ENCODE results near the gene CD320.

CD320 gene

GRCh38 chr19:8334458-8335342 is 26.5 kb upstream of the CD320 start:
- peak overlapping the region; percentile 8 for H3K4me3 ChIP-seq (ENCODE audit: low read depth, low read length)
- no CpG with 5 or more reads among the region's 117 CpGs for WGBS (ENCODE audit: extremely low coverage, insufficient coverage, insufficient read length)

GRCh38 chr19:8333767-8334457 is 25.8 kb upstream of the CD320 start:
- H3K14ac ChIP-seq (ENCODE audit: low read length), result no peak overlapping the region
- H3K4me3 ChIP-seq (ENCODE audit: low read depth, low read length), result no peak overlapping the region
- no peak overlapping the region for H2BK12ac ChIP-seq (ENCODE audit: low read length)
- no peak overlapping the region for H2BK5ac ChIP-seq (ENCODE audit: low read depth, low read length, poor library complexity)
- H3K79me1 ChIP-seq (ENCODE audit: low read length), result peaks cover 2% of the 10 kb centered on the region
- no peak overlapping the region for H3K9ac ChIP-seq (ENCODE audit: low read length)
- H3K27me3 ChIP-seq (ENCODE audit: insufficient read depth, low read length), result peaks cover 33% of the 10 kb centered on the region
- no peak overlapping the region for H2AK5ac ChIP-seq (ENCODE audit: low read length)
- no peak overlapping the region for H3K23ac ChIP-seq (ENCODE audit: low read length)
- H3K4me1 ChIP-seq (ENCODE audit: control insufficient read depth in 1 of 2, insufficient read depth in 2 of 2, low read length in 2 of 2), result peaks cover 10 to 12% of the 10 kb centered on the region in 2 experiments
- no peak overlapping the region for H3K4me2 ChIP-seq (ENCODE audit: low read length)
- H4K91ac ChIP-seq (ENCODE audit: low read depth, low read length), result no peak overlapping the region
- H3K79me2 ChIP-seq (ENCODE audit: control insufficient read depth, insufficient read depth, low read length, poor library complexity), result no peaks in the 10 kb centered on the region
- no peak overlapping the region for H3K4ac ChIP-seq (ENCODE audit: low read depth, low read length)
- no peak for DNase-seq
- no peak overlapping the region for H3K27ac ChIP-seq (ENCODE audit: low read depth, low read length)
- no peaks in the 10 kb centered on the region for H3K36me3 ChIP-seq (ENCODE audit: control insufficient read depth in 1 of 2, insufficient read depth in 2 of 2, low read length in 2 of 2)
- no peaks in the 10 kb centered on the region for H3K9me3 ChIP-seq (ENCODE audit: insufficient read depth, low read depth, low read length)
- H2AFZ ChIP-seq (ENCODE audit: insufficient read depth, low read length, poor library complexity), result no peak overlapping the region
- H4K12ac ChIP-seq (ENCODE audit: low read depth, low read length), result no peak overlapping the region
- H4K8ac ChIP-seq (ENCODE audit: low read depth, low read length), result no peak overlapping the region
- no peak overlapping the region for H3K18ac ChIP-seq (ENCODE audit: low read length)
- H2BK120ac ChIP-seq (ENCODE audit: insufficient read depth, low read length, poor library complexity), result no peak overlapping the region
- no CpG with 5 or more reads among the region's 48 CpGs for WGBS (ENCODE audit: extremely low coverage, insufficient coverage, insufficient read length)

More at GRCh38 chr19:8334458-8335342, 26.5 kb upstream of the CD320 start:
- Histone ChIP-seq H4K12ac (ENCODE audit: low read depth, low read length) (no peak overlapping the region), H3K14ac (ENCODE audit: low read length) (no peak overlapping the region), H3K4me2 (ENCODE audit: low read length) (peak overlapping the region; percentile 62), H2BK120ac (ENCODE audit: insufficient read depth, low read length, poor library complexity) (no peak overlapping the region), H2AFZ (ENCODE audit: insufficient read depth, low read length, poor library complexity) (peak overlapping the region; percentile 48), H3K4ac (ENCODE audit: low read depth, low read length) (no peak overlapping the region), H3K9me3 (ENCODE audit: insufficient read depth, low read depth, low read length) (no peaks in the 10 kb centered on the region), H2BK5ac (ENCODE audit: low read depth, low read length, poor library complexity) (no peak overlapping the region), H3K18ac (ENCODE audit: low read length) (no peak overlapping the region), H4K91ac (ENCODE audit: low read depth, low read length) (no peak overlapping the region), H3K4me1 (ENCODE audit: control insufficient read depth in 1 of 2, insufficient read depth in 2 of 2, low read length in 2 of 2) (peaks cover 10 to 12% of the 10 kb centered on the region in 2 experiments), H3K27me3 (ENCODE audit: insufficient read depth, low read length) (peaks cover 33% of the 10 kb centered on the region), H2AK5ac (ENCODE audit: low read length) (no peak overlapping the region), H3K9ac (ENCODE audit: low read length) (no peak overlapping the region), H2BK12ac (ENCODE audit: low read length) (no peak overlapping the region), H3K23ac (ENCODE audit: low read length) (no peak overlapping the region), H3K36me3 (ENCODE audit: control insufficient read depth in 1 of 2, insufficient read depth in 2 of 2, low read length in 2 of 2) (no peaks in the 10 kb centered on the region), H3K27ac (ENCODE audit: low read depth, low read length) (no peak overlapping the region), H3K79me1 (ENCODE audit: low read length) (peaks cover 2% of the 10 kb centered on the region), H4K8ac (ENCODE audit: low read depth, low read length) (no peak overlapping the region), H3K79me2 (ENCODE audit: control insufficient read depth, insufficient read depth, low read length, poor library complexity) (no peaks in the 10 kb centered on the region)
- DNase-seq, result peak; percentile 18 to 62

GRCh38 chr19:8332976-8333766 is 25.0 kb upstream of the CD320 start:
- no peak overlapping the region for H3K27ac ChIP-seq (ENCODE audit: low read depth, low read length)
- DNase-seq, result no peak
- H3K4me1 ChIP-seq (ENCODE audit: control insufficient read depth in 1 of 2, insufficient read depth in 2 of 2, low read length in 2 of 2), result peaks cover 10 to 12% of the 10 kb centered on the region in 2 experiments
- WGBS (ENCODE audit: extremely low coverage, insufficient coverage, insufficient read length), result no CpG with 5 or more reads among the region's 52 CpGs
- no peak overlapping the region for H4K12ac ChIP-seq (ENCODE audit: low read depth, low read length)
- H2BK12ac ChIP-seq (ENCODE audit: low read length), result no peak overlapping the region
- H3K23ac ChIP-seq (ENCODE audit: low read length), result no peak overlapping the region
- no peak overlapping the region for H3K14ac ChIP-seq (ENCODE audit: low read length)
- H3K18ac ChIP-seq (ENCODE audit: low read length), result no peak overlapping the region
- H3K9me3 ChIP-seq (ENCODE audit: insufficient read depth, low read depth, low read length), result no peaks in the 10 kb centered on the region
- no peaks in the 10 kb centered on the region for H3K36me3 ChIP-seq (ENCODE audit: control insufficient read depth in 1 of 2, insufficient read depth in 2 of 2, low read length in 2 of 2)
- no peak overlapping the region for H4K91ac ChIP-seq (ENCODE audit: low read depth, low read length)
- H2AK5ac ChIP-seq (ENCODE audit: low read length), result no peak overlapping the region
- H3K27me3 ChIP-seq (ENCODE audit: insufficient read depth, low read length), result peaks cover 33% of the 10 kb centered on the region
- H2AFZ ChIP-seq (ENCODE audit: insufficient read depth, low read length, poor library complexity), result no peak overlapping the region
- H3K79me1 ChIP-seq (ENCODE audit: low read length), result peaks cover 2% of the 10 kb centered on the region
- H4K8ac ChIP-seq (ENCODE audit: low read depth, low read length), result no peak overlapping the region
- no peak overlapping the region for H3K4ac ChIP-seq (ENCODE audit: low read depth, low read length)
- no peaks in the 10 kb centered on the region for H3K79me2 ChIP-seq (ENCODE audit: control insufficient read depth, insufficient read depth, low read length, poor library complexity)
- H3K9ac ChIP-seq (ENCODE audit: low read length), result no peak overlapping the region
- no peak overlapping the region for H2BK5ac ChIP-seq (ENCODE audit: low read depth, low read length, poor library complexity)
- no peak overlapping the region for H2BK120ac ChIP-seq (ENCODE audit: insufficient read depth, low read length, poor library complexity)
- H3K4me3 ChIP-seq (ENCODE audit: low read depth, low read length), result no peak overlapping the region
- H3K4me2 ChIP-seq (ENCODE audit: low read length), result no peak overlapping the region

- Histone ChIP-seq H4K91ac (ENCODE audit: low read depth, low read length) (no peak overlapping the region), H2BK120ac (ENCODE audit: insufficient read depth, low read length, poor library complexity) (no peak overlapping the region), H3K18ac (ENCODE audit: low read length) (no peak overlapping the region), H3K27me3 (ENCODE audit: insufficient read depth, low read length) (peaks cover 33% of the 10 kb centered on the region), H2AK5ac (ENCODE audit: low read length) (no peak overlapping the region), H3K9ac (ENCODE audit: low read length) (no peak overlapping the region), H3K23ac (ENCODE audit: low read length) (no peak overlapping the region), H4K12ac (ENCODE audit: low read depth, low read length) (no peak overlapping the region), H3K4ac (ENCODE audit: low read depth, low read length) (no peak overlapping the region), H4K8ac (ENCODE audit: low read depth, low read length) (no peak overlapping the region), H2BK5ac (ENCODE audit: low read depth, low read length, poor library complexity) (no peak overlapping the region), H3K36me3 (ENCODE audit: control insufficient read depth in 1 of 2, insufficient read depth in 2 of 2, low read length in 2 of 2) (no peaks in the 10 kb centered on the region), H3K4me1 (ENCODE audit: control insufficient read depth in 1 of 2, insufficient read depth in 2 of 2, low read length in 2 of 2) (peaks cover 10 to 12% of the 10 kb centered on the region in 2 experiments), H2BK12ac (ENCODE audit: low read length) (no peak overlapping the region), H3K14ac (ENCODE audit: low read length) (no peak overlapping the region), H3K4me3 (ENCODE audit: low read depth, low read length) (no peak overlapping the region), H3K27ac (ENCODE audit: low read depth, low read length) (no peak overlapping the region), H3K79me2 (ENCODE audit: control insufficient read depth, insufficient read depth, low read length, poor library complexity) (no peaks in the 10 kb centered on the region), H3K9me3 (ENCODE audit: insufficient read depth, low read depth, low read length) (peaks cover 1% of the 10 kb centered on the region), H2AFZ (ENCODE audit: insufficient read depth, low read length, poor library complexity) (no peak overlapping the region), H3K79me1 (ENCODE audit: low read length) (peaks cover 2% of the 10 kb centered on the region), H3K4me2 (ENCODE audit: low read length) (no peak overlapping the region)
- no peak for DNase-seq
- WGBS (ENCODE audit: extremely low coverage, insufficient coverage, insufficient read length), result no CpG with 5 or more reads among the region's 8 CpGs
Measured at GRCh38 chr19:8331263-8331845, 23.2 kb upstream of the CD320 start.

Measured in trophoblast cell (in vitro differentiated cells and primary cell).